Smooth muscle cell (in vitro differentiated cells): ENCODE data around the gene RHOD. TPM values are rescaled to one million over a fixed set of nuclear protein-coding genes. Genes with fewer than 3 reads are reported as not detected.

Experiments
- DNase-seq: peaks from one replicate; lab custom pipeline; 2025; ENCODE audit not compliant: unreplicated experiment; lab: John Stamatoyannopoulos, UW
- H2AFZ ChIP-seq: fragments of 200-600 bp; sonication (generic); 2 replicates; pipeline ENCODE4 v1.6.0; 2016; ENCODE audit warnings: antibody characterized with exemption, low read depth, mild to moderate bottlenecking
- H3F3A ChIP-seq: fragments of 200-600 bp; sonication (generic); 2 replicates; pipeline ENCODE4 v1.6.0; 2017; ENCODE audit warnings: antibody characterized with exemption, low read depth
- H3K27ac ChIP-seq: fragments of 200-600 bp; sonication (generic); 2 replicates; pipeline ENCODE4 v1.5.1; 2016; ENCODE audit warnings: low read depth, mild to moderate bottlenecking
- H3K27me3 ChIP-seq: fragments of 200-600 bp; sonication (generic); 2 replicates; pipeline ENCODE4 v1.6.1; 2016; ENCODE audit warnings: low read depth, mild to moderate bottlenecking
- H3K36me3 ChIP-seq: fragments of 200-600 bp; sonication (generic); 2 replicates; pipeline ENCODE4 v1.5.1; 2016; ENCODE audit warnings: low read depth
- H3K4me1 ChIP-seq: fragments of 200-600 bp; sonication (generic); 2 replicates; pipeline ENCODE4 v1.5.1; 2016; ENCODE audit warnings: low read depth
- H3K4me2 ChIP-seq: fragments of 200-600 bp; sonication (generic); 2 replicates; pipeline ENCODE4 v1.6.0; 2016; ENCODE audit warnings: mild to moderate bottlenecking
- H3K4me3 ChIP-seq: fragments of 200-600 bp; sonication (generic); 2 replicates; pipeline ENCODE4 v1.5.1; 2016; ENCODE audit warnings: mild to moderate bottlenecking
- H3K79me2 ChIP-seq: fragments of 200-600 bp; sonication (generic); 2 replicates; pipeline ENCODE4 v1.6.0; 2016; ENCODE audit warnings: low read depth, mild to moderate bottlenecking
- H3K9ac ChIP-seq: fragments of 200-600 bp; sonication (generic); 2 replicates; pipeline ENCODE4 v1.6.0; 2016; ENCODE audit warnings: low read depth
- H3K9me3 ChIP-seq: fragments of 200-600 bp; sonication (generic); replicated peaks from 2 replicates; pipeline ENCODE4 v1.5.1; 2016; ENCODE audit warnings: low read depth
- H4K20me1 ChIP-seq: fragments of 200-600 bp; sonication (generic); 2 replicates; pipeline ENCODE4 v1.6.0; 2016; ENCODE audit warnings: low read depth
- WGBS: methylation state at CpG from one replicate; pipeline ENCODE4 v1.1.7; 2016; ENCODE audit warnings: low lambda C conversion rate; 5-methylcytosine and 5-hydroxymethylcytosine counted together
- polyA plus RNA-seq: library from polyadenylated mRNA; unstranded; fragments of >200 nt; fragmentation: Nextera tagmentation; extraction: Ambion mirVana; gene quantifications from 2 replicates; pipeline ENCODE4 v1.2.1, GENCODE V29; 2016
- total RNA-seq: library from RNA; depleted of rRNA; stranded (reverse); fragments of >200 nt; gene quantifications from 2 replicates; pipeline ENCODE4 v1.2.3, GENCODE V29; 2014
- TF ChIP-seq, protein P1 (sequence below): fragments of 200-600 bp; sonication (generic); IDR thresholded peaks from 2 replicates; pipeline ENCODE4 v1.5.1; 2017; ENCODE audit warnings: borderline replicate concordance, mild to moderate bottlenecking, antibody characterized with exemption; ENCODE audit not compliant: insufficient read depth, poor library complexity, severe bottlenecking

RHOD gene
- total and polyA plus RNA-seq, 2 experiments from 2014 or later, result 28.4 to 38.9 TPM

DNA sequence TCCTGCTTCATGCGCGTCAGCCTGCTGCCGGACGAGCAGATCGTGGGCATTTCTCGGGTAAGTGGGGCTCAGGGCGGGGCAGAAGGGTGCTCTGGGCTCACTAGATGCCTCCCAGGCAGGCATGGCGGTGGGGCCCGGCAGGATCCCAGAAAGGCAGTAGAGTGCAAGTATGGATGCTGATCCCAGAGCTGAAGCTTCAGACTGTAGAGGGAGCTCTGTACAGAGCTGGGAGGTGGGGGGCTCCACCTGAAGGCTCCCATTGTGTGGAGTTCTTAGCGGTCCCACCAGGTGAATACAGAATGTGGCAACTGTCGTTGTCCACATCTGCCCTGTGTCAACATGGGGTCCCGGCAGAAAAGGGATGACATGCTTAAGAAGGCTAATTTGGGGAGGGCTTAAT, 16.5 kb upstream of the RHOD start:
- TF ChIP-seq, protein P1, sequence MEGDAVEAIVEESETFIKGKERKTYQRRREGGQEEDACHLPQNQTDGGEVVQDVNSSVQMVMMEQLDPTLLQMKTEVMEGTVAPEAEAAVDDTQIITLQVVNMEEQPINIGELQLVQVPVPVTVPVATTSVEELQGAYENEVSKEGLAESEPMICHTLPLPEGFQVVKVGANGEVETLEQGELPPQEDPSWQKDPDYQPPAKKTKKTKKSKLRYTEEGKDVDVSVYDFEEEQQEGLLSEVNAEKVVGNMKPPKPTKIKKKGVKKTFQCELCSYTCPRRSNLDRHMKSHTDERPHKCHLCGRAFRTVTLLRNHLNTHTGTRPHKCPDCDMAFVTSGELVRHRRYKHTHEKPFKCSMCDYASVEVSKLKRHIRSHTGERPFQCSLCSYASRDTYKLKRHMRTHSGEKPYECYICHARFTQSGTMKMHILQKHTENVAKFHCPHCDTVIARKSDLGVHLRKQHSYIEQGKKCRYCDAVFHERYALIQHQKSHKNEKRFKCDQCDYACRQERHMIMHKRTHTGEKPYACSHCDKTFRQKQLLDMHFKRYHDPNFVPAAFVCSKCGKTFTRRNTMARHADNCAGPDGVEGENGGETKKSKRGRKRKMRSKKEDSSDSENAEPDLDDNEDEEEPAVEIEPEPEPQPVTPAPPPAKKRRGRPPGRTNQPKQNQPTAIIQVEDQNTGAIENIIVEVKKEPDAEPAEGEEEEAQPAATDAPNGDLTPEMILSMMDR, result no peak
- H3K79me2 ChIP-seq, result no peaks in the 10 kb centered on the region
- H3K4me1 ChIP-seq, result no peaks in the 10 kb centered on the region
- H3F3A ChIP-seq, result no peaks in the 10 kb centered on the region
- DNase-seq, result no peak
- WGBS, result 91% methylated on average over 12 of the region's 12 CpGs
- H3K9me3 ChIP-seq, result no peaks in the 10 kb centered on the region
- H3K4me3 ChIP-seq, result no peak overlapping the region
- no peaks in the 10 kb centered on the region for H3K36me3 ChIP-seq
- no peak overlapping the region for H3K4me2 ChIP-seq
- H4K20me1 ChIP-seq, result no peaks in the 10 kb centered on the region
- no peak overlapping the region for H3K9ac ChIP-seq
- H2AFZ ChIP-seq, result no peak overlapping the region
- no peaks in the 10 kb centered on the region for H3K27me3 ChIP-seq
- H3K27ac ChIP-seq, result no peak overlapping the region

DNA sequence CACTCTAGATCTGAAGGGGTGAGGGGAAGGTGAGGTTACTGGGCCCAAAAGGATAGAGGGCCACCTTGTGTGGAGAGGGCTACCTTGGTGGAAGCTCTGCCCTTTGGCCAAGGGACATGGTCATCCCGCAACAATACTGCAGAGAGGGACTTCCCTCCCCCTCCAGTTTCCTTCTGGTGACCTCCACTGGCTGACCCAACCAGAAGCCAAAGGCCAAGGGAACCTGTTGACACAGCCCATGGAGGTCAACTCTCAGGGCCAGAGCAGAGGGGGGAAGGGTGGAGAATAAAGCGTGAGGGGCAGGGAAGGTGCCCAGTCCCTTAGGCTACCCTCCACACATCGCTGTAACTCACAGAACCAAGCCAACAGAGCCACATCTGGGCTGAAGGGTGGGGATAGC, 15.0 kb upstream of the RHOD start:
- H3K4me3 ChIP-seq, result no peak overlapping the region
- no peaks in the 10 kb centered on the region for H4K20me1 ChIP-seq
- H3F3A ChIP-seq, result no peaks in the 10 kb centered on the region
- no peaks in the 10 kb centered on the region for H3K9me3 ChIP-seq
- no peak overlapping the region for H3K9ac ChIP-seq
- TF ChIP-seq, protein P1, result no peak
- H3K27ac ChIP-seq, result no peak overlapping the region
- H3K4me1 ChIP-seq, result no peaks in the 10 kb centered on the region
- H3K36me3 ChIP-seq, result no peaks in the 10 kb centered on the region
- H3K79me2 ChIP-seq, result no peaks in the 10 kb centered on the region
- 93% methylated on average over 3 of the region's 3 CpGs for WGBS
- no peak overlapping the region for H3K4me2 ChIP-seq
- H3K27me3 ChIP-seq, result no peaks in the 10 kb centered on the region
- H2AFZ ChIP-seq, result no peak overlapping the region
- no peak for DNase-seq

DNA sequence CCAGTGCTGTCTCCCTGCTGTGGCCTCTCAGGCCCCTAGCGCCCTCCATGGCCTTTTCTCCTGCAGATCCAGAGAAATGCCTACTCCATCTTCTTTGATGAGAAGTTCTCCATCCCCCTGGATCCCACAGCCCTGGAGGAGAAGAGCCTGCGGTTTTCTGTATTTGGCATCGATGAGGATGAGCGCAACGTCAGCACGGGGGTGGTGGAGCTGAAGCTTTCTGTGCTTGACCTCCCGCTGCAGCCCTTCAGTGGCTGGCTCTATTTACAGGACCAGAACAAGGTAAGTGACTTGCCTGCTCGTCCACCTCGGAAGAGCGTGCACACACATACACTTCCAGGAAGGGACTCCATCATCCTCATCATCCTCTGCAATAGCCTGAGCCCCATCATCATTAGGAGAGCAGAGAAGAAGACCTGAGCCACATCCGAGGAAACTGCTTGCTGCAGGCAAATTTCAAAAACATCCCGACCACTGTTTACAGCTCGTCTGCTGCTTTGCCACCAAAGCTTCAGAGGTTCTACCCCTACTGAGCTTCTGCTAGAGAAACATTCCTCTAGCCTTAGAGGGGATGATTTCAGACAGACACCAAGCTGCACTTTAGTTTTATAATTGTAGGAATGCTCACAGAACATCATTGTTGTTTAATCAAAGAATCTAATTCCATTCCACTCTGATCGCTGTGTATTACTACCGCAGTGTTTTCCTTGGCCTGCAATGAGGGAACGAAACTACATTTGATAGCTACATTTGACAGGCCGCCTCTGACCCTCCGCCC, 12.9 kb upstream of the RHOD start:
- 86% methylated on average over 18 of the region's 18 CpGs for WGBS
- TF ChIP-seq, protein P1, result no peak
- Histone ChIP-seq H3K4me2 (no peak overlapping the region), H3K27me3 (no peaks in the 10 kb centered on the region), H3K9me3 (no peaks in the 10 kb centered on the region), H3K4me3 (no peak overlapping the region), H3K27ac (no peak overlapping the region), H3K4me1 (no peaks in the 10 kb centered on the region), H3K9ac (no peak overlapping the region), H4K20me1 (no peaks in the 10 kb centered on the region), H3K79me2 (no peaks in the 10 kb centered on the region), H3K36me3 (no peaks in the 10 kb centered on the region), H3F3A (no peaks in the 10 kb centered on the region), H2AFZ (no peak overlapping the region)
- DNase-seq, result no peak

DNA sequence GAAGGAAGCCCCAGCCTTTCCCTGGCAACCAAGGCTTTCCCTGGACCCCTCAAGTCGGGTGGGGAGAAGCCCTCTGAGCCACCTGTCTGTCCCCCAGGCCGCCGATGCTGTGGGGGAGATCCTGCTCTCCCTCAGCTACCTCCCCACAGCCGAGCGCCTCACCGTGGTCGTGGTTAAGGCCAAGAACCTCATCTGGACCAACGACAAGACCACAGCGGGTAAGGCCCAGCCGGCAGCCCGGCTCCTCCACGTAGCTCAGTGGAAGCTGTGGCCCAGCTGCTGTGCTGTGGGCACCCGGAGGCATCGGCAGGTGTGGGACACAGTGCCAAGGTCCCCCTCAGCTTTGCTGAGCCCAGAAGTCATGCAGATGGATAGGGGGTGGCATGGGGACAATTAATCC, 12.2 kb upstream of the RHOD start:
- Histone ChIP-seq H3K36me3 (no peaks in the 10 kb centered on the region), H3K27me3 (no peaks in the 10 kb centered on the region), H3K79me2 (no peaks in the 10 kb centered on the region), H3K4me2 (no peak overlapping the region), H3K4me3 (no peak overlapping the region), H4K20me1 (no peaks in the 10 kb centered on the region), H3K4me1 (no peaks in the 10 kb centered on the region), H3K9me3 (no peaks in the 10 kb centered on the region), H3K9ac (no peak overlapping the region), H3F3A (no peaks in the 10 kb centered on the region), H2AFZ (no peak overlapping the region), H3K27ac (no peak overlapping the region)
- no peak for DNase-seq
- TF ChIP-seq, protein P1, result no peak
- 84% methylated on average over 14 of the region's 14 CpGs for WGBS
